HG03103 (cell line): ENCODE data around the gene RAPGEF2.
"Not testable (repeated sequence)": the region's sequence is repeated elsewhere in the genome, so short reads cannot be mapped to it uniquely, and the experiment has no call there.

ENCODE experiments used
- ATAC-seq: cut with Tn5 transposase; IDR thresholded peaks from one replicate; pipeline ENCODE4 v1.9.1; 2021; ENCODE audit warnings: low read depth; ENCODE audit not compliant: unreplicated experiment

Gene RAPGEF2

DNA sequence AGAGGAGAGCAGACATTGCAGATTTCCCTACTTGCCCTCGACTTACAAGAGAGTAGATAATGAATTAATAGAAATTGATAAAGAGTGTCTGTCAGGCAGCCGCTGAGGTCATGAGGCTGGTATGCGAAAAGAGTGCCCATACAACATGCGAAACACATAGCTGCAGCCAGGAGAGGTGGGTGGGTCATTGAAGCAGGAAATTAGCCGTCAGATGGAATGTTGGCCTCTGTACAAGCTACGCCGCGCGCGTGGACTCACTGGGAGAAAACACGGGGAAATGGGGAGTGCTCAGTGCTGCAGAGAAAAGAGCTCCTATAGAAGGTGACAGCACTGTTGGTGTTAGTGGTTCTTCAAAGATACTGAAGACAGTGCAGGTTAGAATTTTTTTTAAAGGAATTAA is 125.1 kb downstream of the RAPGEF2 start:
- no peak for ATAC-seq

DNA sequence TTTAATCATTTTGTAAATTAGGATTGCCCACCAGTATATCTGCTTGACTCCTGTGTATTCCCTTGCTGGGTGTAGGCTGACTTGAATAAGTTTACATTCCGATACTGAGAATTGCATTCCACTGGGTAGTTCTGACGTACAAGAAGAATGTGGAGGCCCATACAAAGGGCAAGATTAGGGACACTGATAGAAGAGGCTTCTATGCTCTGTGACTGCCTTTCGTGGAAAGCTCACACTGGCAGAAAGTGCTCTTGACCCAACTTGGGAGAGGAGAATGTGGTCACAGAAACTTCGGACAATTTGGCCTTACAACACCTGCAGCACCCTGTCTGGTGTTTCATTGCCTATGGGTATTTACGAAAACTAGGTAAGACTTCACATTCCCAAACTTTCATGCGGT is 126.3 kb downstream of the RAPGEF2 start:
- ATAC-seq = no peak

DNA sequence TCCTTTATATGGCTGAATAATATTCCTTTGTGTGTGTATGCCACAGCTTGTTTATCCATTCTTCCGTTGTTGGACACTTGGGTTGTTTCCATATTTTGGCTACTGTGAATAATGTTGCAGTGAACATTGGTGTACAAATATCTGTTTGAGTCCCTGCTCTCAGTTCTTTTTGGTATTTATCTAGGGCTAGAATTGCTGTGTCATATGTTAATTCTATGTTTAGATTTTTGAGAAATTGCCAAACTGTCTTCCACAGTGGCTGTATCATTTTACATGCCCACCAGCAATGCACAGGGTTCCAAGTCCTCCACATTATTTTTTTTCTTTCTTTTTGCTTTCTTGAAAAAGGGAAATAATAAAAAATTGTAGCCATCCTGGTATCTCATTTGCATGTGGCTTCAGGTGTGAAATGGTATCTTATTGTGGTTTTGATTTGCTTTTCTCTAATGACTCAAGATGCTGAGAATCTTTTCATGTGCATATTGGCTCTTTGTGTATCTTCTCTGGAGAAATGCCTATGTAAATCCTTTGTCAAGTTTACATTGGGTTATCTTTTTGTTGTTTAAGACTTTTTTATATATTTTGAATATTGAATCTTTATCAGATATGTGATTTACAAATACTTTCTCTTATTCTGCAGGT is 129.7 kb downstream of the RAPGEF2 start:
- ATAC-seq = no peak

DNA sequence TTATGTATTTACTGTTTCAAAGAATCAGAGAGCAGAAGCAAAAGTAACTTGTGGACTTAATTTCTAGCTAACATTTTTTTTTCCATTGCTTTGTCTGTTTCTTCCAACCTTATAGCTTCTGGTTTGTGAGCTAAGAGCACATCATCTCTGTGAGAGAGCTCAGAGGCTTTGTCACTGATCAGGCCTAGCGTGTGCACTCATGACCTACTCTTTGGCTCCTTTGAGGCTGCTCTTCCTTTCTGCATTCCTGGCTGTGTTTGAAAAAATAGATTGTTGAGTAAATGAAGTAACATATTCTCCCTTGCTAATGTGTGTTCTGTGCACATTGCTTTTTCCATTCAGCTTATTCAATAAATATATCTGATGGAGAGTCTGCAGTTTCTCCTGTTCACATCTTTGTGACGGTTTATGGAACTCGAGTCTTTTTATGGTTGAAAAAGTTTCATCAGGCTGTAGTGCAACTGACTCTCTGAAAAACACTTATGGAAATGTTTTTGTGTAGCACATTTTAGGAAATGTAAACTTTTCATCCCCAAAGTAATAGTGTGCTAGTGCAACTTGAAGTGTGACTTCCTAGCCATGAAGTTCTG is 133.0 kb downstream of the RAPGEF2 start:
- ATAC-seq = no peak

DNA sequence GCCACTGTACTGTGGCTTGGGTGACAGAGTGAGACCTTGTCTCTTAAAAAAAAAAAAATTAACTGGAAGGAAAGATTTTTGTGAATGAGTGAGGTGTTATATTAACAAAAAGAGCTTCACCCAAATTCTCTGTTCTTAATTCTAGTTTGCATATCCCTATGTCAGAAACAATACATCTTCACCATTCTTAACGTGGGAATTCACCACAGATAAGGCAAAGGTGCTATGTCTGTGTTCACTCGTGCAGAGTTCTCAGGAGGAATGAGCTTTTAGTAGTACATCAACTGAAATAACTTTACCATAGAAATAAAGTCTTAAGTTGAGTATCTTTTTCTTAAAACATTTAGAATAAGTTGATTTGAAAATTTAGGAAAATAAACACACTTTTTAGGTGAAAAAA is 135.1 kb downstream of the RAPGEF2 start:
- no peak for ATAC-seq

DNA sequence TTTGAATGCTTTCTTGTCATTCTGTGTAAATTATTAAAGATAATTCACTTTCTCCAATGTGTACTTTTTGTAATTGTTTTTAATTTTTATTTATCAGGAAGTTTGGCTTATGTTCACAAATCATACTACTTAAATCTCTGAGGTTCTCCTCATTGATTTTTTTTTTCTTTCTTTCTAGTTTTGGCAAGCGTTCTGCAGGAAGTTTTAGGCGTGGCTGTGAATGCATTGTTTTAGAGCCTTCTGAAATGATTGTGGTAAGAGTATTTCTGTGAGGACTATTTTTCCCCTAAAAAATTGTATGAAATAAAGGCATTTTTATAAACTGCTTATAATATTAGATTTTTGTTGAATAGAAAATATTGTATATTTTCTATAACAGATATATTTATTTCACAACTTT is 135.8 kb downstream of the RAPGEF2 start:
- ATAC-seq = no peak

DNA sequence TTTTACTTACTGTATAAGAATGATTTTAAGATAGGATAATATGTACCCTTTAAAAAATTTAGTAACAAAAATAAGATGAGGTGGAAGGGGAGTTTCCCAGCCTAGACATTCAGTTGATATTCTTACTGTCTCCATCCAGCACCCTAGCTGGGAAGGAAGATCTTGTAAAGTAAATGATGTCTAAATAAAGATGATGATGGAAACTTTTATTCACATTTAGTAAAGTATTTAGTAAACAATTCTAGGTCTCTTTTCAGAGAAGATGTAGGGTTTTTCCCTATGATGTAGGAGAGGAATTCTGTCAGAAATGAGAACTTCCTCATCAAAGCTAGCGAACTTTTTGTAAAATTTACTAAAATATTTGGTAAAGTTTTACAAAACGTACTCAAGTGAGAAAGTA is 136.8 kb downstream of the RAPGEF2 start:
- no peak for ATAC-seq

DNA sequence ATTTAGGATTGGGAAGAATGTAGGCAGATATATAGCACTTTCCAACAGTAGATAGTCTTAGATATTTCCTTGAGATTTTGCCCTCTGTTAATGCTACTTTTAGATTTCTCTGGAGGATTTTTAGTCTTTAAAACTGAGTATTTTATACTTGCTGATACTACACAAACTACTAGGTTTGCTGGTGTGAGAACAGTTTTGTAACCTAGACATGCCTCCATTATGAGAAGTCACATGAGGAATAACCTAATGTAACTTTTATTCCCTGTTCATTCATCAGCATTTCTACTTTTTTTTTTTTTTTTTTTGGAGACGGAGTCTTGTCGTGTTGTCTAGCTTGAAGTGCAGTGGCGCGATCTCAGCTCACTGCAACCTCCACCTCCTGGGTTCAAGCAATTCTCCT is 137.2 kb downstream of the RAPGEF2 start:
- ATAC-seq = no peak

DNA sequence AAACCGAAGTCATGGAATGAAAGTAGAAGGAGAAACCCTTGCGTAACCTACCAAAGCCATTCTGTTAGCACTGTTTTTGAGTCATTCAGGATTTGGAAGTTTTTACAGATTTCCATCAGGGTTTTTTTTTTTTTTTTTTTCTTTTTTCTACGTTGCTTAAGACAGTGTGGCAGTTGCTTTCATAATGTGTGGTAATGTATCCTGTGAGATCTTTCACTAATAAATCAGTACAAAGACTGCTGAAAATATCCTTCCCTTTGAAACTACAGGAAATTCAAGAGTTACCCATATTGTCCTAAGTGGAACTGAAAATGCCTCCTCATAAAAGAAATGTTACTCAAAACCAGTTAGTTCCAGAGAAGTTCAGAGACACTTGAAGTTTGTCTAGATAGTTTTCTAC is 137.8 kb downstream of the RAPGEF2 start:
- ATAC-seq = no peak

DNA sequence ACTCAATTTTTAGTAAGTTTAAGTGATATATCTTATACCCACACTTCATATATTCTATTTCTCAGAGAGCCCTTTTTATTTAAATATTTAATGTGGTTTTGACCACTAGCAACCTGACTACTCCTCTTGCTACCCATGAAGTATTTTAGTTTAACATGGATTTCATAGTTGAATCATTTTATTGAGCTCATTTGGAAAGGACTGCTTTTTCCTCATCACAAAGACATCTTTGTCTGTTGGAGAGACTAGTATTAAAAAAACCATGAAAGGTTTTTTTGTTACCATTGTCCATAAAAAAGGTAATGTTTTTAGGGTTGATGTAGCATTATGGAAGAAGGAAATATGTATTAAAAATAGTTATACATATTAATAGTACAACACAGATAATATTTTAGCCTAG is 139.5 kb downstream of the RAPGEF2 start:
- ATAC-seq = no peak

DNA sequence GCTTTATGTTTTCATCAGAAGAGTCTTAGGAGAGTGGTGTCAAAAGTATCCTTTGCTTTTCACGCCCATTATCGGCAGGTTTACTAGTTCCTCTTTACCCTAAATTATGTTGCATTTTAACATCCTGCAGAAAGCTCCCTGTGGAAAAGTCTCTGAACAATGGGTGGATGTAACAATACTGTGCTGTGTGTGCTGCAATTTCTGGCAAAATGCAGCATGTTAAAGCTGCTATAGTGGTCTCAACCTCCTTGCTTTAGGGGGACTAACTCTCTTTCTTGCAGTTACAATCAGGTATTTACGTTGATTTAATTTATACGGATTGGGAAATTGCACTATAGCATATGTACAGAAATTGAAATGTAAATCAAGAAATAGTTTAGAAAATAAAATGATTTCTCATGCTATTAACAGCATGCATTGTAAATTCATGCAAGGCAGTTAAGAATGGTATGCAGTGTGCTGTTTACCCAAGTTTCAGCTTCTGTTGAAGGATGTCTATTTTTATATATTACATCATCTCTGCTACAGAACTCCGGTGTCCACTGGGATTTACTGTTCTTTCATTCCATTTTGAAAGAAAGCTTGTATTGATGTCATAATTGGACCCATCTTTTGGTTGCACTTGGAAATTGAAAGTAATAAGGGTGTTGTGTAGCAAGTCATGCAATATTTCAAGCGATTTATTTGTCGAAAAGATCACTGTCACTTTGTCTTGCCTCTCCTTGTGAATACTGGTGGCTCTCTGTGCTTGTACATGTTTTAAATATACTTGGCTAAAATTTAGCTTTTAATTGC is 145.7 kb downstream of the RAPGEF2 start:
- no peak for ATAC-seq

DNA sequence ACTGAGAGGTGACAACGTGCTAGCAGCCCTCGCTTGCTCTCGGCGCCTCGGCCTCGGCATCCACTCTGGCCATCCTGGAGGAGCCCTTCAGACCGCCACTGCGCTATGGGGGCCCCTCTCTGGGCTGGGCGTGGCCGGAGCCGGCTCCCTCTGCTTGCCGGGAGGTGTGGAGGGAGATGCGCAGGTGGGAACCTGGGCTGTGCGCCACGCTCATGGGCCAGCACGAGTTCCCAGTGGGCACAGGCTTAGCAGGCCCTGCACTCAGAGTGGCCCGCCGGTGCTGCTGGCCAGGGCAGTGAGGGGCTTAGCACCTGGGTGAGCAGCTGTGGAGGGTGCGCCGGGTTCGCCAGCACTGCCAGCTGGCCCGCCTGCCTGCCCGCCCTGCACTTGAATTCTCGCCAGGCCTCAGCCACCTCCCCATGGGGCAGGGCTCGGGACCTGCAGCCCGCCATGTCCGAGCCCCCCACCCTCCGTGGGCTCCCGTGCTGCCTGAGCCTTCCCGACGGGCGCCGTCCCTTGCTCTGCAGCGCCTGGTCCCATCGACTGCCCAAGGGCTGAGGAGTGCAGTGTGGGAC is 148.0 kb downstream of the RAPGEF2 start:
- no peak for ATAC-seq

DNA sequence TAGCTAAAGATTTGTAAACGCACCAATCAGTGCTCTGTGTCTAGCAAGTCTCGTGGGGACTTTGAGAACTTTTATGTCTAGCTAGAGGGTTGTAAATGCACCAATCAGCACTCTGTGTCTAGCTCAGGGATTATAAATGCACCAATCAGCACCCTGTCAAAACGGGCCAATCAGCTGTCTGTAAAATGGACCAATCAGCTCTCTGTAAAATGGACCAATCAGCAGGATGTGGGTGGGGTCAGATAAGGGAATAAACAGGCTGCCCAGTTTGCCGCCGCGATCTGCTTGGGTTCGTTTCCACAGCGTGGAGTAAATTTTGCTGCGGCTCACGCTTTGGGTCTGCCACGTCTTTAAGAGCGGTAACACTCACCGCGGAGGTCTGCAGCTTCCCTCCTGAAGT is 148.7 kb downstream of the RAPGEF2 start:
- ATAC-seq = not testable (repeated sequence)

DNA sequence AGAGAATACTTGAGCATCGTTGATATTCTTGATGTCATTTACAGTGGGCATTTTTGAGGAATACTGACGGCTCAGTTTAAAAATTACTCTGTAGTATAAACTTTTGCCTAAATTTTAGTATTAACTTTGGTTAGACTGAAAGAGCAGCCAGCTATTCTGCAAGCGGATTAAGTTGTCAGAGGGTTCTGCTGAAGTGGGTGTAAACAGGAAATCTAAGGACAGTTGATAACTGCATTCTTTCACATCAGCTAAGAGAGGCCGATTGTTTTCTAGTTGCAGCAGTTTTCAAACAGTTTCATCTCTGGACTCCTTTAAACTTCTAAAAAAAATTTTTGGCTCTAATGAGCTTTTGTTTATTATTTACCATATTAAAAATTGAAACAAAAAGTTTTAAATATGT is 149.6 kb downstream of the RAPGEF2 start:
- no peak for ATAC-seq

DNA sequence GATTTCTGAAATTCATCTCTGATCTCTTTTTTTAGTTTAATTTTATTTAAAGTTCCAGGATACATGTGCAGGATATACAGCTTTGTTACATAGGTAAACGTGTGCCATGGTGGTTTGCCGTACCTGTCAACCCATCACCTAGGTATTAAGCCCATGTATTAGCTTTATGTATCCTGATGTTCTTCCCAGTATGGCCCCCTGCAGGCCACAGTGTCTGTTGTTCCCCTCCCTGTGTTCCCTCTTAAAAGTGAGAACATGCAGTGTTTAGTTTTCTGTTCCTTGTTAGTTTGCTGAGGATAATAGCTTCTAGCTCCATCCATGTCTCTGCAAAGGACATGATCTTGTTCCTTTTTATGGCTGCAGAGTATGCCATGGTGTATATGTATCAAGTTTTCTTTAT is 153.2 kb downstream of the RAPGEF2 start:
- ATAC-seq = no peak

DNA sequence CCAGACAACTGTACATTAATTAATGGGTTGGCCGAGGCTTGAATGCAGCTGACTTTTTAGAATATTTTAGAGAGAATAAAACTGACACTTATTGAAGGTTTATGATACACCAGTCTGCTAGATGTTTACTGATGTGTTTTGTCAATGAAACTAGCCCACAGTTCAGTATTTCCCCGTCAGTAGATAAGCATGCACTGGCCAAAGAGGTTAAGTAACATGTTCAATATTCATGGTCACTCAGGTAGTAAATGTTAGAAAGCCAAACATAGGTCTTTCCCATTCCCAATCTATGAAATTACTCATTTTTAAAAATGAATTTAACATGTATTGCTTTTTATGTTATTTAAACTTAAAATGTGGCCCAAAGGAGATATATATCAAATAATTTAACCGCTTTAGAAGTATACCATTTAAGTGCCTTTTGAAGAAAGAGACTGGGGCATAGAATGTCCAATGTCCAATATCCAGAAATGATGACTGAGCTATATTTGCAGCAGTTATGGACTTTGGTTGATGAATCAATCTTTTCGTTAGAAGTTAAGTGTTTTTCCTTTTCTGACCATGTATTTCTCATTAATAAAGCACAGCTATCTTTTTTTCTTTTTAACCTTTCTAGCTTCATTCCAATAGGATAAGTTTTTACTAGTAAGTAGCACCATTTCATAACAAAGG is 156.1 kb downstream of the RAPGEF2 start:
- no peak for ATAC-seq

DNA sequence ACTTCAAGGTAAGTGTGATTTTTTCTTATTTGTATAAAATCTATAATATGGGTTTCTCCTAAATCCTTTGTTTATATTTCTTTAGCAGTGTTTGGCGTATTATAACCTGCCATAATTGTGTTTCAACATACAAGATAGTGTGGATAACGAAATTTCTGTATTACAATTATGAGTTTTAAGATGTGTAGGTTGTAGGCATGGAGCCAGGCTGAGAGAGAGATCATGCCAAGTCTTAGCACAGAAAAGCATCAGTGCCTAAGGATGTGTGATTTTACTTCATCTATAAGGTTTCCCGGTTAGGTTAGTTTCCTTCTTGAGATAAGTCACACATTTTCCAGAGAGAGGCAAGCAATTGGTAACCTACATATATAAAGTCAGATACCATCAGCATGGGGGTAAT is 161.2 kb downstream of the RAPGEF2 start:
- no peak for ATAC-seq

DNA sequence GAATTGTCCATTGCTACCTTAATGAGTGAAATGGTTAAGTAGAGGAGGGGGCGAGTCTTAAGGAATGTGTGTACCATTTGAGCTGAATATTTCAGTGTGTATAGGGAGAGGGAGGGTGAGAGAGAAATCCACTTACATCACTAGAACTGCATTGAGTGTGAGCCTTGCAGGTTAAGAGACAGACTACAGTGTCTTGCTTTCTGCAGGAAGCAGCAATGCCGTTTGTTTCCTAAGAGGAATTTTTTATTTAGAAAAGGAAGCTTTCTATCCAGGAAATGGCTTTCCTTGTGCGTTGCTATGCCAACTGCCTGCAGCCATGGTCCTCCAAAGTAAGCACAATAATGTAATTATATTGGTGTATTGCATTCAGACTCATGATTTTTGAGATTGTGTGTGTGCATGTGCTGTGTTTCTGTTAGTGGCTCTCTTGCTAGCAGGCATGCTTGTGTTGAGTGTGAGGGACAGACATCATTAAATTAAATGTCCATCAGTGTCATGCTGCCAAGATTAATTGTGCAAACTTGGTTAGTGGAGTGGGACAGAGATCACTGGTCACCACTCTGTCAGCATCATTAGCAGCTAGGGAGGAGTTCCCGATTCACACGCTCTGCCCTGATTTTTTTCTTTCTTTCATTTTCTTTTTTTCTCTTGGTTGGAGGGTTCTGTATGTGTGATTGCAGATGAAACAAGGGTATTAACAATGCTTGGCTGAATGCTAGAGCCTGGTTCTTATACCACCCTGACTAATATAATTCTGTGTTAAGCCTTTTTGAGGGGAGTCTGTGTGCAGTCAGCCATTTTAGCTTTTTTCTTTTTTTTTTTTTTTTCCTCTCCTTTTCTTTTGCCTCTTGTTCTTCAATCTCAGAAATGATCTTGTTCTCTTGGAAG is 164.3 kb downstream of the RAPGEF2 start:
- ATAC-seq = no peak

DNA sequence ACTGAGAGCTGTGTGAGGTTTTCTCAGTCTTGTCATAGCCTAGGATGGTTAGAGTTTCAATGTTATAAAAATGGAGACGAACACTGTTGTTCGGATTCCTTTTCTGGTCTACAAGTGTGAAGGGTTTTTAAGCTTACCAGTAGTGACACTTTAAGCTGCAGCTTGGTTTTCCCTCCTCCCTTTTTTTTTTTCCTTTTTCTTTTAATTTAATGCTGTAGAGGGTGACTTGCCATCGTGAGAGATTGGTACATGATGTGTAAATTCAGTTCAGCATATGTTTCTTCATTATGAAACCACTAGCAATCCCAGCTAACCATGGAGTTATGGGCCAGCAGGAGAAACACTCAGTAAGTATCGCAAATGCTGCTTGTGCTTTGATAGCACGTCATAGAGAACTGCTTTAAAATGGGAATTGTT is 165.0 kb downstream of the RAPGEF2 start:
- ATAC-seq = no peak

DNA sequence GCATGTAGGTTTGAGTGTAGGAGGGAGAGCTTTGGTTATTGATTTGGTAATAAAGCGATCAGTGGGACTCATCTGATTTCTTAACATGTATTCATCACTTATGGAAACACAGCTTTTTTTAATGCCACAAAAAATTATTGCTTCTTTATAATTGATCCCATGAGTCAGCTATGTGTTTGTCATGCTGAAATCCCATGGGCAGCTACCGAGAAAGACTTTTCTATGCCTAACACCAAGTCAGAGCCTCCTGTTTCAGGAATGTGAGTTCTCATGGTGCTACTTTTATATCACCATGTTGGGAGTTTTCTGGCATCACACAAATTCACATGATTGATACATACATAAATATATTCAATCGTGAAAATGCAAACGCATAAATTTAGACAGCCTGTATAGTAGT is 165.7 kb downstream of the RAPGEF2 start:
- no peak for ATAC-seq
